GM19395 (cell line): ENCODE results near the gene NHLH1.

Experiments
- ATAC-seq: cut with Tn5 transposase; IDR thresholded peaks from one replicate; pipeline ENCODE4 v1.9.1; 2021; ENCODE audit warnings: mild to moderate bottlenecking, moderate library complexity; ENCODE audit not compliant: unreplicated experiment

Gene NHLH1

GRCh38 chr1:160409486-160409885 lies 42.6 kb downstream of the NHLH1 start:
- ATAC-seq = no peak

DNA sequence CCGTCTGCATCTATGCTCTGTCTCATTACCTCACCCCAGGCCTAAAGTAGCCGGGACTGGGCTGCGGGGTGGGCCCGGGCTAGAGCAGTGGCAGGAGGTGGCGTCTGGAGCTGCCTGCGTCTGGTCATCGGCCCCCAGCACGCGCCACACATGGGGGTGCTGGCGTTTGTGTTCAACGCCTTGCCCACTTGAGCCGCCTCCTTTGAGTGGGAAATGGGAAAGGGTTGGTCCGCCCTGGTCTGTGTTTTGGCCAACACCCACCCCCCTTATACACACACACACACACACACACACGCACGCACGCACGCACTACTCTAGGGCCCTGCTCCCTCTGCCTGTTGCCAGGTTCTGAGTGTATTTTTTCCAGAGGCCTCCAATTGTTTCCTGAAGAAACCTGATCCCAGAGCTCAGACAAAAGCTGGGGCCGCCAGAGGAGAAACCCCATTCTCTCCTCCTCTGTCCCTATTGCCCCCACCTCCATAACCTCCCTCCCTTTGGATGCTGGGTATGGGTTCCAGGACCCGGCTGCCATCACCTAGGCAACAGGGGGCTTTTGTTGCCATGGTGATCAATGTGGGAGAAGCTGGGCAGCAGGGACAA lies 43.6 kb downstream of the NHLH1 start:
- ATAC-seq = no peak

GRCh38 chr1:160411271-160412027 lies 44.6 kb downstream of the NHLH1 start:
- ATAC-seq = no peak

DNA sequence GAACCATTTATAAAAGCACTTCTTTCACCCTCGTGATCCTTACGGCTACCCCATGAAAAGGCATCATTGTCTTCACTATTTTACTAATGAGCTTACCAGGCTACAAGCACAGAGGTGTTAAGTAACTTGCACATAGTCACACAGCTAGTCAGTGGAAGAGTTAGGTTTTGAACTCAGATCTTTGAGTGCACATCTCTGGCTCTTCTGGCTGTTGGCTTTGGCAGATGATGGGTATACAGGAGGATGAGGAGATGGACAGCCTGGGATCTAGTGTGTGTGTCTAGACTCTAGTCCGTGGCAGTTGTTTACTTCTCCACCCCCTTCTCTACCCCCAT lies 45.1 kb downstream of the NHLH1 start:
- no peak for ATAC-seq

DNA sequence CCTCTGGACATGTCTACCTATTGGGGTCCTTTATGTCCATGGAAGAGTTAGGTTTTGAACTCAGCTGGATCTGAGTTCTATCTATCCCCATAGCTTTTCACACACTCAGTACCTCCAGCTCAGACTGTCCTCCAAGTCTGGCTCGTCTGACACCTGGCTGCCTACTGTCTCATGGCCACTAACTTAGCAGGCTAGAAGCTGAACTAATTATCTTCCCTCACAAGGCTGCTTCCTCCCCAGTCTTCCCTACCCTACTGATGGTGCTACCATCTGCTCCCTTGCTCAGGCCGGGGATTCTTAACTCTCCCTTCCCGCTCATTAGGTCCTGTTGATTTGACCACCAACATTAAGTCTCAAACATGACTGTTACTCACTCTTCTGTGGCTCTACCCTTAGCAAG lies 46.8 kb downstream of the NHLH1 start:
- no peak for ATAC-seq

- no peak for ATAC-seq
Observed at GRCh38 chr1:160414881-160415280, 48.0 kb downstream of the NHLH1 start.

- ATAC-seq = no peak
Observed at GRCh38 chr1:160415696-160416290, 48.9 kb downstream of the NHLH1 start.

GRCh38 chr1:160416369-160416768 lies 49.5 kb downstream of the NHLH1 start:
- no peak for ATAC-seq

- ATAC-seq = no peak
Observed at GRCh38 chr1:160418483-160418882, 51.6 kb downstream of the NHLH1 start.

DNA sequence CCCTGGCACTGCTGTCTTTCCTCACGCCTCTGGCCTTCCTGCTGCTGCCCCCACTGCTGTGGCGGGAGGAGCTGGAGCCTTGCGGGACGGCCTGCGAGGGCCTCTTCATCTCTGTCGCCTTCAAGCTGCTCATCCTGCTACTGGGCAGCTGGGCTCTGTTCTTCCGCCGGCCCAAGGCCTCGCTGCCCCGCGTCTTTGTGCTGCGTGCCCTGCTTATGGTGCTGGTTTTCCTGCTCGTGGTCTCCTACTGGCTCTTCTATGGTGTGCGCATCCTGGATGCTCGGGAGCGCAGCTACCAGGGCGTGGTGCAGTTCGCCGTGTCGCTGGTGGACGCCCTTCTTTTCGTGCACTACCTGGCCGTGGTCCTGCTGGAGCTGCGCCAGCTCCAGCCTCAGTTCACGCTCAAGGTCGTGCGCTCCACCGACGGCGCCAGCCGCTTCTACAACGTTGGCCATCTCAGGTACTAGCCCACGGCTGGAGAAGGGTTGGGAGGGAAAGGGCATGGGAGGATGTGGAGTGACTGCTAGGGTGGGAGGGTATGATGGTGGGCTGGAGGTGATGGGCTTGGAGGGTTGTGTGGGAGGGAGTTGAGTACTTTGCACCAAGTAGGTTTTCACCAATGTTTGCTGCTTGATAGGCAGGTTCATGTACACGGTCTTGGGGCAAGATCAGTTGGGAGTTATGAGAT lies 52.4 kb downstream of the NHLH1 start:
- no peak for ATAC-seq

- no peak for ATAC-seq
Observed at GRCh38 chr1:160419838-160420169, 52.9 kb downstream of the NHLH1 start.

DNA sequence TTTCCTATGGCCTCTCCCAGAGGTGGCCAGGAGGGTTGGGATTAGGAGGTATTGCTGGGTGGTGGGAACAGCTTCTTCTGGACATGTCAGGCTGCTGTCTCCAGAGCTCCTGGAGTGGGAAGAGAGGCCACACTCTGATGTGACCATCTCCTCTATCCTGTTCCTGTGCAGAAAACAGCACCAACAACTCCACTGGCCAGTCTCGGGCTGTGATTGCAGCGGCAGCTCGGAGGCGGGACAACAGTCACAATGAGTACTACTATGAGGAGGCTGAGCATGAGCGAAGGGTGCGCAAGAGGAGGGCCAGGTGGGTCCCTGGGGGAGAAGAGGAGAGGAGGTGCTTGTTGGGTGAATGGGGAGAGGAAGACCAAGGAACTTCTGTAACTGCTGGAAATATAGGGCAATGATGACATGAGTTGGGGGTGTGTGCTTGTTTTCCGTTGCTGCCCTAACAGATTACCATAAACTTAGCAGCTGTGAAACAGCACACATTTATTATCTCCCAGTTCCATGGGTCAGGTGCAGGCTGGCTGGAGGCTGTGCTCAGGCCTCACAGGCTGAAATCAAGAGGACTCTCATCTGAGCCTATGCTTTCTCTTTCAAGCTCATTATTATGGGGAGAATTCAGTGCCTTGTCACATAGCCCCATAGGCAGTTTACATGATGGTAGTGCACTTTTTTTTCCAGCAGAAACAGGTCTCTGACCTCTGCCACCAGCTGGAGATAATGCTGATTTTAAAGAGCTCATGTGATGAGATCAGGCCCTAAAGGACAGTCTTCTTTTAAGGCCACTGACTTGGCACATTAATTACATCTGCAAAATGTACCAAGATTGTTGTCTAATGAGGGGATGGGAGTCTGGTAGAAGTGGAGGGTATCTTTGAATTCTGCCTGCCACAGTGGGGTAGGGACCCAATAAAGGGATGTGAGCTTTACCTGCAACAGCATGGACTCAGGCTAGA lies 54.3 kb downstream of the NHLH1 start:
- ATAC-seq = no peak

GRCh38 chr1:160421881-160422280 lies 55.0 kb downstream of the NHLH1 start:
- no peak for ATAC-seq
